Fibroblast of the aortic adventitia (primary cell): ENCODE measurements around the gene RETREG3. TPM values are rescaled to one million over a fixed set of nuclear protein-coding genes. Genes with fewer than 3 reads are reported as not detected.
A peak's percentile ranks its signal among the peaks of the same experiment; 100 is the strongest.

Experiments used
- DNase-seq: peaks from one replicate; pipeline ENCODE4 v3.0.0-alpha.2; 2010; ENCODE audit warnings: low read depth
- H3K4me3 ChIP-seq: 2 replicates; pipeline ENCODE4 v1.5.1; 2011; ENCODE audit warnings: low read depth, mild to moderate bottlenecking, control low read depth, low read length, moderate library complexity
- CTCF ChIP-seq: IDR thresholded peaks from 2 replicates; pipeline ENCODE4 v1.5.1; 2011; ENCODE audit warnings: mild to moderate bottlenecking, low read length, control low read depth, inconsistent platforms; ENCODE audit not compliant: insufficient read depth
- total RNA-seq: library from RNA; depleted of rRNA; stranded (reverse); fragments of >200 nt; gene quantifications from 2 replicates; pipeline ENCODE4 v1.2.3, GENCODE V29; 2012; ENCODE audit warnings: low replicate concordance

The RETREG3 gene
- 41.1 and 52.6 TPM in 2 replicates for total RNA-seq

GRCh38 chr17:42609182-42609813, at the start of gene RETREG3, which contains the start of gene TUBG1:
TSS of gene RETREG3 (minus strand) at chr17:42609374. CDS start at chr17:42609324, 50 bp downstream.
TSS of gene TUBG1 (plus strand) at chr17:42609683. CDS start at chr17:42609738, 55 bp downstream.
- TF ChIP-seq CTCF, result peak; percentile 65
- peak; percentile 99 for DNase-seq
- peak within 1 kb of the TSS; percentile 98 for H3K4me3 ChIP-seq

GRCh38 chr17:42657824-42658588, 48.8 kb upstream of the RETREG3 start:
- no peak for DNase-seq
- no peak for TF ChIP-seq CTCF
- H3K4me3 ChIP-seq, result no peak overlapping the region

GRCh38 chr17:42655528-42655927, 46.4 kb upstream of the RETREG3 start:
- TF ChIP-seq CTCF, result no peak
- H3K4me3 ChIP-seq, result no peak overlapping the region
- peak; percentile 62 for DNase-seq

- H3K4me3 ChIP-seq, result peak overlapping the region; percentile 48
- no peak for TF ChIP-seq CTCF
Observed at GRCh38 chr17:42653179-42654124, 44.3 kb upstream of the RETREG3 start.

GRCh38 chr17:42651392-42651791, 42.2 kb upstream of the RETREG3 start:
- TF ChIP-seq CTCF, result no peak
- no peak overlapping the region for H3K4me3 ChIP-seq

More at GRCh38 chr17:42653179-42654124, 44.3 kb upstream of the RETREG3 start:
- peak; percentile 88 for DNase-seq

GRCh38 chr17:42647778-42648177, 38.6 kb upstream of the RETREG3 start:
- no peak overlapping the region for H3K4me3 ChIP-seq
- no peak for DNase-seq
- TF ChIP-seq CTCF, result no peak

More at GRCh38 chr17:42651392-42651791, 42.2 kb upstream of the RETREG3 start:
- no peak for DNase-seq
